Neural progenitor cell (in vitro differentiated cells): Measurements from ENCODE around the gene EDN1.

Experiments
- EZH2 ChIP-seq: fragments of 200-600 bp; sonication (generic); IDR thresholded peaks from 2 replicates; pipeline ENCODE4 v1.6.1; 2017; ENCODE audit warnings: antibody characterized with exemption, mild to moderate bottlenecking, moderate library complexity
- EZH2phosphoT487 ChIP-seq: fragments of 200-600 bp; sonication (generic); IDR thresholded peaks from 2 replicates; pipeline ENCODE4 v1.6.1; 2017; ENCODE audit warnings: antibody characterized with exemption
- TF ChIP-seq, protein P1 (sequence below): fragments of 200-600 bp; sonication (generic); IDR thresholded peaks from 2 replicates; pipeline ENCODE4 v1.5.1; 2017; ENCODE audit warnings: antibody characterized with exemption, mild to moderate bottlenecking

DNA sequence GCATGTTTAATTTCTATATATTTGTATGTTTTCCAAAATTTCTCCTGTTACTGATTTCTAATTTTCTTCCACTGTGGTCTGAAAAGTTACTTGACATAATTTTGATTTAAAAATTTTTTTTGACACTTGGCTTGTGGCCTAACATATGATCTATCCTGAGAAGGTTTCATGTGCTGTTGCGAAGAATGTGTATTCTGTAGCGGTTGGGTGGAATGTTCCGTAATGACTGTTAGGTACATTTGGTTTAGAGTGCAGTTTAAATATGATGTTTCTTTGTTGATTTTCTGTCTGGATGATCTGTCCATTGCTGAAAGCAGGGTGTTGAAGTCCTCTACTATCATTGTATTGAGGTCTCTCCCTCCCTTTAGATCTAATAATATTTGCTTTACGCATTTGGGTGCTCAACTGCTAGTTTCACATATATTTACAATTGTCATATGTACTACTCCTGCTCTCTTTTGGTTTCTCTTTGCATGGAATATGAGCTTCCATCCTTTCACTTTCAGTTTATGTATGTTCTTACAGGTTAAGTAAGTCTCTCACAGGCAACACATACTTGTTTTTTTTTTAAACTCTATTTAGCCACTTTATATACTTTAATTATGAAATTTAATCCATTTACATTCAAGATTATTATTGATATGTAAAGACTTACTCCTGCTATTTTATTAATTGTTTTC, 19.5 kb upstream of the EDN1 start:
- TF ChIP-seq, protein P1, sequence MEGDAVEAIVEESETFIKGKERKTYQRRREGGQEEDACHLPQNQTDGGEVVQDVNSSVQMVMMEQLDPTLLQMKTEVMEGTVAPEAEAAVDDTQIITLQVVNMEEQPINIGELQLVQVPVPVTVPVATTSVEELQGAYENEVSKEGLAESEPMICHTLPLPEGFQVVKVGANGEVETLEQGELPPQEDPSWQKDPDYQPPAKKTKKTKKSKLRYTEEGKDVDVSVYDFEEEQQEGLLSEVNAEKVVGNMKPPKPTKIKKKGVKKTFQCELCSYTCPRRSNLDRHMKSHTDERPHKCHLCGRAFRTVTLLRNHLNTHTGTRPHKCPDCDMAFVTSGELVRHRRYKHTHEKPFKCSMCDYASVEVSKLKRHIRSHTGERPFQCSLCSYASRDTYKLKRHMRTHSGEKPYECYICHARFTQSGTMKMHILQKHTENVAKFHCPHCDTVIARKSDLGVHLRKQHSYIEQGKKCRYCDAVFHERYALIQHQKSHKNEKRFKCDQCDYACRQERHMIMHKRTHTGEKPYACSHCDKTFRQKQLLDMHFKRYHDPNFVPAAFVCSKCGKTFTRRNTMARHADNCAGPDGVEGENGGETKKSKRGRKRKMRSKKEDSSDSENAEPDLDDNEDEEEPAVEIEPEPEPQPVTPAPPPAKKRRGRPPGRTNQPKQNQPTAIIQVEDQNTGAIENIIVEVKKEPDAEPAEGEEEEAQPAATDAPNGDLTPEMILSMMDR: no peak
- no peak for TF ChIP-seq EZH2phosphoT487
- no peak for TF ChIP-seq EZH2
